ENCODE data around the gene PYY.

Gene PYY

GRCh38 chr17:43988301-43988700, 34.6 kb upstream of the PYY start:
- Histone ChIP-seq H3K9ac (ENCODE audit: low read length) (no peak overlapping the region), H3K27ac (ENCODE audit: low read length) (no peak overlapping the region), H3K36me3 (ENCODE audit: control insufficient read depth, low read depth, low read length) (no peaks in the 10 kb centered on the region), H3K4me3 (ENCODE audit: low read length) (no peak overlapping the region), H3K27me3 (ENCODE audit: control insufficient read depth, insufficient read depth, low read length) (peaks cover 17% of the 10 kb centered on the region), H3K4me1 (ENCODE audit: control insufficient read depth, low read depth, low read length) (peaks cover under 1% of the 10 kb centered on the region), H3K9me3 (ENCODE audit: control insufficient read depth, low read depth, low read length) (no peaks in the 10 kb centered on the region)

GRCh38 chr17:43987131-43988021, 33.6 kb upstream of the PYY start:
- H3K4me1 ChIP-seq (ENCODE audit: control insufficient read depth, low read depth, low read length): peaks cover 3% of the 10 kb centered on the region
- H3K4me3 ChIP-seq (ENCODE audit: low read length): no peak overlapping the region
- H3K9ac ChIP-seq (ENCODE audit: low read length): no peak overlapping the region
- no peak overlapping the region for H3K27ac ChIP-seq (ENCODE audit: low read length)
- peaks cover 26% of the 10 kb centered on the region for H3K27me3 ChIP-seq (ENCODE audit: control insufficient read depth, insufficient read depth, low read length)
- H3K9me3 ChIP-seq (ENCODE audit: control insufficient read depth, low read depth, low read length): no peaks in the 10 kb centered on the region
- H3K36me3 ChIP-seq (ENCODE audit: control insufficient read depth, low read depth, low read length): no peaks in the 10 kb centered on the region

GRCh38 chr17:43986225-43986981, 32.7 kb upstream of the PYY start:
- Histone ChIP-seq H3K27me3 (ENCODE audit: control insufficient read depth, insufficient read depth, low read length) (peaks cover 33% of the 10 kb centered on the region), H3K27ac (ENCODE audit: low read length) (no peak overlapping the region), H3K36me3 (ENCODE audit: control insufficient read depth, low read depth, low read length) (no peaks in the 10 kb centered on the region), H3K9ac (ENCODE audit: low read length) (no peak overlapping the region), H3K4me3 (ENCODE audit: low read length) (no peak overlapping the region), H3K9me3 (ENCODE audit: control insufficient read depth, low read depth, low read length) (no peaks in the 10 kb centered on the region), H3K4me1 (ENCODE audit: control insufficient read depth, low read depth, low read length) (peaks cover 3% of the 10 kb centered on the region)

GRCh38 chr17:43984521-43984920, 30.8 kb upstream of the PYY start:
- no peak overlapping the region for H3K27ac ChIP-seq (ENCODE audit: low read length)
- no peaks in the 10 kb centered on the region for H3K9me3 ChIP-seq (ENCODE audit: control insufficient read depth, low read depth, low read length)
- peak overlapping the region; percentile 66 for H3K4me3 ChIP-seq (ENCODE audit: low read length)
- peaks cover 33% of the 10 kb centered on the region for H3K27me3 ChIP-seq (ENCODE audit: control insufficient read depth, insufficient read depth, low read length)
- no peak overlapping the region for H3K9ac ChIP-seq (ENCODE audit: low read length)
- H3K36me3 ChIP-seq (ENCODE audit: control insufficient read depth, low read depth, low read length): no peaks in the 10 kb centered on the region
- H3K4me1 ChIP-seq (ENCODE audit: control insufficient read depth, low read depth, low read length): peaks cover 3% of the 10 kb centered on the region

- H3K9ac ChIP-seq (ENCODE audit: low read length): no peak overlapping the region
- H3K4me3 ChIP-seq (ENCODE audit: low read length): peak overlapping the region; percentile 66
- peaks cover 3% of the 10 kb centered on the region for H3K4me1 ChIP-seq (ENCODE audit: control insufficient read depth, low read depth, low read length)
These were observed 30.0 kb upstream of the PYY start for GRCh38 chr17:43983515-43984411.

GRCh38 chr17:43983196-43983514, 29.4 kb upstream of the PYY start:
- Histone ChIP-seq H3K36me3 (ENCODE audit: control insufficient read depth, low read depth, low read length) (no peaks in the 10 kb centered on the region), H3K4me3 (ENCODE audit: low read length) (peak overlapping the region; percentile 66), H3K9me3 (ENCODE audit: control insufficient read depth, low read depth, low read length) (no peaks in the 10 kb centered on the region), H3K27me3 (ENCODE audit: control insufficient read depth, insufficient read depth, low read length) (peaks cover 33% of the 10 kb centered on the region), H3K27ac (ENCODE audit: low read length) (no peak overlapping the region), H3K9ac (ENCODE audit: low read length) (no peak overlapping the region), H3K4me1 (ENCODE audit: control insufficient read depth, low read depth, low read length) (peaks cover 3% of the 10 kb centered on the region)

More at GRCh38 chr17:43983515-43984411, 30.0 kb upstream of the PYY start:
- Histone ChIP-seq H3K9me3 (ENCODE audit: control insufficient read depth, low read depth, low read length) (no peaks in the 10 kb centered on the region), H3K27ac (ENCODE audit: low read length) (no peak overlapping the region), H3K27me3 (ENCODE audit: control insufficient read depth, insufficient read depth, low read length) (peaks cover 33% of the 10 kb centered on the region), H3K36me3 (ENCODE audit: control insufficient read depth, low read depth, low read length) (no peaks in the 10 kb centered on the region)

GRCh38 chr17:43982171-43982570, 28.4 kb upstream of the PYY start:
- no peaks in the 10 kb centered on the region for H3K9me3 ChIP-seq (ENCODE audit: control insufficient read depth, low read depth, low read length)
- peaks cover 33% of the 10 kb centered on the region for H3K27me3 ChIP-seq (ENCODE audit: control insufficient read depth, insufficient read depth, low read length)

GRCh38 chr17:43979671-43980070, 25.9 kb upstream of the PYY start:
- H3K27me3 ChIP-seq (ENCODE audit: control insufficient read depth, insufficient read depth, low read length): peaks cover 30% of the 10 kb centered on the region
- H3K9me3 ChIP-seq (ENCODE audit: control insufficient read depth, low read depth, low read length): no peaks in the 10 kb centered on the region
- no peak overlapping the region for H3K27ac ChIP-seq (ENCODE audit: low read length)
- no peak overlapping the region for H3K4me3 ChIP-seq (ENCODE audit: low read length)
- no peaks in the 10 kb centered on the region for H3K36me3 ChIP-seq (ENCODE audit: control insufficient read depth, low read depth, low read length)
- H3K4me1 ChIP-seq (ENCODE audit: control insufficient read depth, low read depth, low read length): peaks cover 3% of the 10 kb centered on the region
- H3K9ac ChIP-seq (ENCODE audit: low read length): no peak overlapping the region

More at GRCh38 chr17:43982171-43982570, 28.4 kb upstream of the PYY start:
- Histone ChIP-seq H3K4me3 (ENCODE audit: low read length) (no peak overlapping the region), H3K27ac (ENCODE audit: low read length) (no peak overlapping the region), H3K4me1 (ENCODE audit: control insufficient read depth, low read depth, low read length) (peaks cover 3% of the 10 kb centered on the region), H3K9ac (ENCODE audit: low read length) (no peak overlapping the region), H3K36me3 (ENCODE audit: control insufficient read depth, low read depth, low read length) (no peaks in the 10 kb centered on the region)

- no peak overlapping the region for H3K9ac ChIP-seq (ENCODE audit: low read length)
- peaks cover 23% of the 10 kb centered on the region for H3K27me3 ChIP-seq (ENCODE audit: control insufficient read depth, insufficient read depth, low read length)
These were observed 25.3 kb upstream of the PYY start for GRCh38 chr17:43979011-43979410.

GRCh38 chr17:43978078-43978477, 24.3 kb upstream of the PYY start:
- Histone ChIP-seq H3K4me3 (ENCODE audit: low read length) (no peak overlapping the region), H3K27me3 (ENCODE audit: control insufficient read depth, insufficient read depth, low read length) (peaks cover 14% of the 10 kb centered on the region), H3K9me3 (ENCODE audit: control insufficient read depth, low read depth, low read length) (no peaks in the 10 kb centered on the region), H3K36me3 (ENCODE audit: control insufficient read depth, low read depth, low read length) (no peaks in the 10 kb centered on the region), H3K4me1 (ENCODE audit: control insufficient read depth, low read depth, low read length) (no peaks in the 10 kb centered on the region), H3K27ac (ENCODE audit: low read length) (no peak overlapping the region), H3K9ac (ENCODE audit: low read length) (no peak overlapping the region)

More at GRCh38 chr17:43979011-43979410, 25.3 kb upstream of the PYY start:
- Histone ChIP-seq H3K4me1 (ENCODE audit: control insufficient read depth, low read depth, low read length) (peaks cover 3% of the 10 kb centered on the region), H3K4me3 (ENCODE audit: low read length) (no peak overlapping the region), H3K9me3 (ENCODE audit: control insufficient read depth, low read depth, low read length) (no peaks in the 10 kb centered on the region), H3K27ac (ENCODE audit: low read length) (no peak overlapping the region), H3K36me3 (ENCODE audit: control insufficient read depth, low read depth, low read length) (no peaks in the 10 kb centered on the region)
